GM21447 (cell line): Measurements from ENCODE around the gene PDE6B.
"Not testable (repeated sequence)": the region's sequence is repeated elsewhere in the genome, so short reads cannot be mapped to it uniquely, and the experiment has no call there.

ENCODE experiments used
- ATAC-seq: cut with Tn5 transposase; IDR thresholded peaks from one replicate; pipeline ENCODE4 v1.9.1; 2021; ENCODE audit not compliant: unreplicated experiment

The PDE6B gene

DNA sequence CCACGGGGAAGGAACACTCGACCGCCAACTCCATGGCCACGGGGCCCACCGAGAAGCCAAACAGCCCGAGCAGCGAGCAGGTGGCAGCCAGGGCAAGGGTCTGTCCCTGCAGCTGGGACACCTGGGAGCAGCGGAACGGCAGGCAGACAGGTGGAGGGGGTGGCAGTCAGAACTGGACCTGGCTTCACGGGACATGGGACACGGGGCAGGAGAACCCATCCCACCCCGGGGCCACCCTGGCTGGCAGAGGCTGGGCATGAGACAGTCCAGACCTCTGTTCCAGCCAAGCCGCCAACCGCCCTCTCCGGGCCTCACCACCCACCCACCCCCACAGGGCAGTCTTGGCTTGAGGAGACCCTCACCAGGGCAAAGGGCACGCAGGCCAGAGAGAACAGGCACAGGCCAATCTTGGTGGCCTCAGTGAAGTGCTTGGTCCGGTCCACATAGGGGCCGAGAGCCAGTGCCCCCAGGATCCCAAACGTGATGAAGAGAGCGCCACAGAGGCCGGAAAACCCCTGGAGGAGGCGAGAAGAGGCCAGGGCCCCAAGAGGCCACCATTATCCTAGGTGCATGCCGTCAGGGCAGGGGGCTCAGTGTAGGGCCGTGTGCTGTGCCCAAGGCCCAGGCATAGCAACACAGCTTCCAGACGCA, 58.0 kb downstream of the PDE6B start:
- ATAC-seq = no peak

DNA sequence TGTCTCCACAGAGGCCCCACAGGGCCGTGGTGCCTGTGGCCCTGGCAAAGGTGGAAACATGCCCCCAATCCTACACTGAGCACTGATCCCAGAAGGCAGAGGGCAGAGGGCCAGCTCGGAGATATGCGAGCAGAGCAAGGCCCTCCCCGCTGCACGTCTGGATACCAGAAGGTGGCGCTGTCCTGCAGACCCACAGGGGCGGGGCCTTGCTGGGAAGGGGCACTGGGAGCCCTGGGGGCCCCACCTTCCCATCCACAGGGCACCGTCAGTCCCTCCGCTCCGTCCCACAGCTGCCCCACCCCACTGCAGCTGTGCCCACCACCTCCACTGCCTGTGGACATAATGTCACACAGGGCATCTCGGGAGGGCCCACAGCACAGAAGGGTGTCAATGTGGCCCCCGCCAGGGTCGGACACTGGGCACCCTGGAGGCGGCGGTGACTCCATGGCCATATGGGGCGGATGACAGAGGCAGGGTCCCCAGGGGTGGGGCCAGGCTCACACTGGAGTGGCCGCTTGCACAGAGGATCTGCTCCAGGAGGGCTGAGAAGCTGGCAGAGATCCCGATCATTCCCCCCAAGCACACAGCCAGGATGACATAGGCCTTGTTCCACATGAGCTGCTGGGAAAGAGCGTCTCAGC, 58.7 kb downstream of the PDE6B start:
- ATAC-seq = no peak

DNA sequence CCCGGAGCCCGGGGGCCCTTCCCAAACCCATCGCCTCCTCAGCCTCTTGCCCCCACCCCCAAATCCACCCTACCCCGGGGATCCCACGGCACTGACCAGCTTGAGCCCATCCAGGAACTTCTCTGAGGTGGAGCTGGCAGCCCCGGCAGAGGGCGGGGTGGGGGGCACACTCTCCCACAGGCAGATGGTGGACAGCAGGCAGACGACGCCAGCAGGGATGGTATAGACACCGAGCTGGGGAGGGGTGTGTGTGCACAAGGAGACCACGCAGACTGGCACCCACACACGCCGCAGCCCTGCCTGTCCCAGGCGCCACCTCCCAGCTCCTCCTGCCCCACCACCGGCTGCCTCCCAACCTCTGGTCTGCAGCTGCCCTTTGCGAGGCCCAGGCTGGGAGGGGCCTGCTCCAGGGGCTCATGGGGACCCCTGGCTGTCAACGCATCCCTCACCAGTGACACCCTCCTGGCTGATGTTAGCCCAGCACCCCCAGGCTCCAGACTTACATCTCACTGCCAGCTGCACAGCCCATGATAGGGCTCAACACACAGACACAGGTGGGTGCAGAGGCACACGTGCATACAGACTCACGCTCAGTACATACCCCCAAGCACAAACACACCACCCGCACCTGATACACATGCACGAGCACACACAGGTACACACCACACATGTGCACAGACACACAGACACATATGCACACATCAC, 59.4 kb downstream of the PDE6B start:
- no peak for ATAC-seq

DNA sequence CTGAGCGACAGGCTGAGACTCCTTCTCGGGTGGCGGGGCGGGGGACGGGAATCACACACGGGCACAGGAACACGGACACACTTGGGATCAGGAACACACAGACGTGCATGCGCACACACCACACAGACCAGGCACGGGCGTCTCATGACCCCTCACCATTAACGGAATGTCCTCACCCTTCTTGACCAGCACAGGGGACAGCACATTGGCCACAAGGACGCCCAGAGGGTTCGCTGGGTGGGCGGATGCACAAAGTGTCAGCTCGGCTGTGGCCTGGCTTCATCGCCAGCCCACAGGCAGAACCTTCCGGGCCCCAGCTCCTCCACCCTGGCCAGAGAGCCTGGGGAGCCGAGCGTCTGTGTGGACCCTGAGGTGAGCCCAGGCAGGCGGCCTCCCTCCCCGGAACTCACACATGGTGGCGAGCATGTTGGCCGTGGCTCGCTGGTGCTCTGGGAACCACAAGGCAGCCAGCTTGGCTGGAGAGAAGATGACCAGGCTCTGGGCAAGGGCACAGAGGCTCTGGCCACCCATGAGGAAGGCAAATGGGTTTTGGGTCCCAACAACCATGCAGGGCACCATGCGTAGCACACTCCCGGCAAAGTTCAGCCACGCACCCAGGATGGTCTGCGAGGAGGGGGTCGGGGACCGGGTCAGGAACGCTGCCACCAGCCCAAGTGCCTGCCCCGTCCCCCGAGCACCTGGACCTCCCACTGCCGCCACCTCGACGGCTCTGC, 60.5 kb downstream of the PDE6B start:
- no peak for ATAC-seq

DNA sequence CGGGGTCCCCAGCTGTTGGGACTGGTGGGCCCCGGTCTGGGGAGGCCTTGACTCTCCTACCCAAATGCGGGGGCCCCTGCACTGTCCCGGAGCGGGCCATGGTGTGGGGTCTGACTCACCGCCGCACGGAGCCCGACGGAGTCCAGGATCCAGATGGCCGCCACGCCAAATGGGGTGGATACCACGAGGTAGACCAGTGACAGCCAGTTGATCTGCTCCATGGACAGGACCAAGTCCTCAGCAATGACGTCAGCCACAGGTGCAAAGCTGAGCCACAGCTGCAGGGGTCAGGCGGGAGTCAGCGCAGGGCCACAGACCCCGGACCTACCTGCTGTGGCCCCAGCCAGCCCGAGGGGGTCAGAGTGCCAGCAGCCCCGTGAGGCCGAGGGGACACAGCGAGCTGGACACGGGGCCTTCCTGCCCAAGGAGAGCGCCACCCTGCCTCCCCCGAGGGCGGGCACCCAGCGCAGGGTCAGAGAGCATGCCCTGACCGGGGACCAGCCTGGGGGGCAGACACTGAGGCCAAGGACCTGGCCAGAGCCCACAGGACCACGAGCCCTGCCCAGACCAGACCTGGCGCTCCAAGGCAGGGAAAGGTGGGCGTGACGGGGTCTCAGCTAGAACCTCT, 61.2 kb downstream of the PDE6B start:
- ATAC-seq = no peak

DNA sequence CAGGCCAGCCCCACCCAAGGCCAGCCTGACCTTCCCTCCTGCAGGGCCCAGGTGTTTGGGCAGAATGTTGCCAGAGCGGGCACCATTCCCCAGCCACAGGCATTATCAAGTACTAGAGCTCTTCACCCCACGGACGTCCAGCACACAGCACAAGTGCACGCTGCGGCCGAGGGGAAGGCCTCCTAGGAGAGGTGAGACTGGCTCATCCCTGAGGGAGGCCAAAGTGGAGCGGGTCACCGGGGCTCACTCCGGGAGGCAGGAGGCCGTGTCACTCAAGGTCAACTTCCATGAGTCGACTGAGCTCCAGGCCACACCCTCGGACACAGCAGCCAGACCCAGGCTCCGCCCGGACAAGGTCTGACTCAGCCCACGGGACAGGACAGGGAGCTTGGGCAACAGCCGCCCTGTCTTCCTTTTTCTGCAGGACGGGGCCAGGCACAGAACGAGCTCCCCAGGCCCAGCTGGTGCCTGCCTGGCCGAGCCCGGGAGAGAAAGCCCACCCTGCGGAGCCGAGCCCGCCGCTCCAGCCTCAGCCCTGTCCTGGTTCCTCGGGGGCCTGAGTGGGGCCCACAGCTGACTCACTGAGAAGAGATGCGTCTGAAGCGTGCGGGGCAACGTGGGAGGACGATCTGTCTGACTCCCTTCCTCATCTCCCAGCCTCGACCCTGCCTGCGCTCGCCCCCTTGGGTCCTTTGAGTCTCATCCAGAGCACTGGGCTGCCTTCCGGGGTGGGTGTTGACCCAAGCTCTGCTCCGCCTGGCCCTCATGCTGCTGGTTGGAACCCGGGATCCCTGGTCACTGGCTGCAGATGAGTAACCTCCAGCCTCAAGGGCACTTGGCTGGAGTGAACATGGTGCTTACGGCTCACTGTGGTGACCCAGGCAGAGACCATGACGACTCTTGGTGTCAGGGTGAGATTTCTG, 61.9 kb downstream of the PDE6B start:
- ATAC-seq = no peak

DNA sequence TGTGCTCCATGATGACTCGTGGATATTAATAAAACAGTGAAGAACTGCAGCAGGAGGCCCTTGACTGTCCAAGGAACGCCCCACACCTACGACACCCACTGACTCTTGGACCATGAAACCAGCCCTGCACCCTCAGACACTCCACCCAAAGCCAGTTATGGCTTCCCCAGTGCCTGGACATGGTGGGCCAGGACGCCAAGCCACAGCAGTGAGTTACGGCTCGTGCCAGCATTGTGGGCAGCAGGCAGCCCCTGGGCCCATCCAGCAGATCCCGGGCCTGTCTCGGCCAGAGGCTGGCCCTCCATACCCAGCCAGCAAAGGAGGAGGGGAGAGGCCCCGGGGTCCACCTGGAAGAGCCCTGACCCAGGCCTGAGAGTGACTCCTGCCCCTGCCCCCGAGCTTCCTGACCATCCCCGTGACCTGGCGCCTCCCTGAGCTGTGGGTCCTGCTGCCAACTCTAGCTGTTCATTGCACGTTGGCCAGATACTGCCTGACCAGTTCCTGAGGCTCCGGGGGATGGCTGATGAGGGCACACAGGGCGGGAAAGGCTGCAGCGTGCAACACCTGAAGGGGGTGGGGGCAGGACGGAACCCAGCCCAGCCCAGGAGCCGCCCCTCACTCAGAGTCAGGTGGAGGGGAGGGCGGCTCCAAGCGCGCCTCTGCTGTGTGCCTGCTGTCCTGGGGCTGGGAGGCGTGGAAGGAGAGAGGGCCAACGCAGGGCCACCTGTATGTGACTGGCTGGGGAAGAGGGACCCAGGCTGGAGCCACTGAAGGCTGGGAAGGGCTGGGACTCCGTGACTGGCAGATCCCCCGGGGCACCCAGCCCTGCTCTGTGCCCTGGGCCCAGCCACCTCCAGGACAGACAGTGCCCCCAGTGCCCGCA, 62.8 kb downstream of the PDE6B start:
- ATAC-seq = no peak

DNA sequence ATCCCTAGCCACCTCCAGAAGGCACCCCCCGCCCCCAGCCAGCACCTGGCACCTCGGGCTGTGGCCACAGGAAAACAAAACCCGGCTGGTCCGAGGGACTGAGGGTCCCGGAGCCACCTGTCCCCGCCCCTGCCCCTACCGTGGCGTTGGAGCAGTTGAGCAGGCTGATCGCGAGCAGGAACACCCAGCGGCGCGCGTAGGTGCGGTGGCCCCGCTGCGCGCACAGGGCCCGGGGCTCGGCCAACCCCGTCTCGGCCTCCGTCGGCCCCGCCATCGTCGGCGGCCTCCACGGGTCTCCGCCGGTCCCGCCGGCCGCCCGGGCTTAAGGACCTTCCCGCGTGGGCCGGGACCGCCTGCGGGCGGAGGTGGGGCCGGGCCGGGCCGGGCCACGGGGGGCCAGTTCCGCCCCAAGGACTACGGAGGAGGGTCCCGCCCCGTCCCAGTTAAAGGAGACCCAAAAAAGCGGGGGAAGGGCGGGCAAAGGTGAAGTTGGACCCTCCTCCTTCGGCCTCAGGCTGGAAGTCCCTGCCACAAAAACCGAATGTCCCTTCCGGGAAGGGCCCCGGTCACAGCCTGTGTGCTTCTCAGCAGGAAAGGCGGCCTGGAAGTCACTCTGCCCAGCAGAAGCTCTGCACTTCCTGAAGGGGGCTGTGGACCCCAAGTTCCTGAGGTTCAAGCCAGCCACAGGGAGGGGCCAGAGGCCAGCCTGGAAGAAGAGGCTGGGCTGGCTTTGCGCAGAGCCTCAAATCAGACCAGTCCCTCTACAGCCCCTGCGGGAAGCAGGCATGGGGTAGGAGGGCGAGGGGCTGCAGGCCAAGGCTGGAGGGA, 63.7 kb downstream of the PDE6B start, which contains the start of gene SLC49A3:
SLC49A3 (minus strand) TSS at position 298 of the 828 bp plus-strand sequence; CDS start at position 274, 24 bp downstream.
- ATAC-seq = no peak

DNA sequence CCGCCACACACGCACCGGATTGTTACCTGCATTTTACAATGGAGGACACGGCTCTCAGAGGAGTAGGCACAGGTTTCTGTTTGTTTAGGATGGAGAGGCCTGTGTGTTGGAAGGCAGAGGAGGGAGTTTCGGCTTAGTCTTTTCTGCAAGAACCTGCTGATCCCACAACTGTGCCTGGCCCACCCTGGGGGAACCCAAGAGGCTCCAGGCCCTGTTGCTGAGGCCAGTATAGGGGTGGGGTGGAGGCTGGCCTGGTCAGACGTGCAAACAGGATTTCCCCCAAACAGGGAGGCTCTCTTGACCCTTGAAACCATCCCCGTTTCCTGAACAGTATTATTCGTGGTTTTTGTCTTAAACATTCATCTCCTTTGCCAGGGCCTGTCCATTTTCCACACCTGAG, 64.3 kb downstream of the PDE6B start:
- no peak for ATAC-seq

DNA sequence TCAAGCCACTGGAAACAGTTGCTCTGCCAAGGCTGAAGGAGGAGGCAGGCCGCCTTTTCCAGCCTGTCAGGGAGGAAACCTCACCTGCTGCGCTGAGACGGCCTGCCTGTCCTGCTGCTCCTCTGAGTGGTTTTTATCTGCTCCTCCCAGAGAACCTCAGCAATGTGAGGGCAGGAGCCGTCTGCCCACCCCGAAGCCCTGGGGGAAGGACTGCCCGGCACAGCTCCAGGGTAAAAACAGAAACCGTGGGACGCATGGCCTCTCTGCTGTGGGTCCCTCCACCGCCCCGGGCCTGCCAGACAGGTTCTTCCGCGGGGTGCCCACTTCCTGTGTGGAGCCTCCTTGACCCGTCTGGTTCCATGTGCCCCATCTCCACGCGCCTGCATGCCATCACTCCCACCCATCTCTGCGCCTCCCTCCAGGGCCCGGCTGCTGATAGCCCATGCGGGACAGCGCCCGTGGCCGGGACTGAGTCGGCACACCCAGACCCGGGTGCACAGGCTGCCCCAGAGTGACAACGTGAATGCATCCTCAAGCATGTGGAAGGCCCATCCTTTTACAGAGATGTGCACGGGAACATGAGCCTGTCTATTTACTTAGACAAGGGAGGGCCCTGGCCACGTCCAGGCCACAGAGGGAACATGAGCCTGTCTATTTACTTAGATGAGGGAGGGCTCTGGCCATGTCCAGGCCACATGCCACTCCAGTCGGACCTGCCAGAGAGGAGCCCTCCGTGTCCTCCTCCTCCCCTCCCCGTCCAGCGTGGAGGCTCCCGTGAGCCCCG, 67.6 kb downstream of the PDE6B start:
- no peak for ATAC-seq

DNA sequence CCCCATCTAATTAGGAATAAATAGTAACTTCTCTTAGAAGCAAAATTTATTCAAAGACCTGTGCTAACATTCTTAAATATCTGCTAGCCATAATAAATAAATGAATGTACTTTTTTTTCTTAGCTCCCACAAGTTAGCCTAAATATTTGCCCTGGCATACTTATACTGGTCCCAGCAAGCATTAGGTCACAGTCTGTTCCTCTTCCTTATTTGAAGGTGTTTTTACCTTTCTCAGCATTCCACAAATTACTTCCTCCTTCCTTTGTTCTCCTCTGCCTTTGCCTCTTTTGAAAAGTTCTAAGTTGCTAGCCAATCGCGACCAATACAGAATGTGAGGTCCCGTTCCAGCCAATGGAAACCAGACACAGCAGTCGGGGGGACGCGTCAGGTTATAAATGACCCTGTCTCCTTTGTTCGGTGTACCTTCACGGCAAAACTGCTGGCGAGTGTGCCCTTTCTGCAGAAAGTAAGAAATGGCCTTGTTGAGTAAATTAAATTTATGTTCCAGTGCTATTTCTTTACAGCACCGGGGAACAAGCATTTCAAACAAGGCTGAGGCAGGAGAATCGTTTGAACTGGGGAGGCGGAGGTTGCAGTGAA, 69.1 kb downstream of the PDE6B start:
- not testable (repeated sequence) for ATAC-seq

DNA sequence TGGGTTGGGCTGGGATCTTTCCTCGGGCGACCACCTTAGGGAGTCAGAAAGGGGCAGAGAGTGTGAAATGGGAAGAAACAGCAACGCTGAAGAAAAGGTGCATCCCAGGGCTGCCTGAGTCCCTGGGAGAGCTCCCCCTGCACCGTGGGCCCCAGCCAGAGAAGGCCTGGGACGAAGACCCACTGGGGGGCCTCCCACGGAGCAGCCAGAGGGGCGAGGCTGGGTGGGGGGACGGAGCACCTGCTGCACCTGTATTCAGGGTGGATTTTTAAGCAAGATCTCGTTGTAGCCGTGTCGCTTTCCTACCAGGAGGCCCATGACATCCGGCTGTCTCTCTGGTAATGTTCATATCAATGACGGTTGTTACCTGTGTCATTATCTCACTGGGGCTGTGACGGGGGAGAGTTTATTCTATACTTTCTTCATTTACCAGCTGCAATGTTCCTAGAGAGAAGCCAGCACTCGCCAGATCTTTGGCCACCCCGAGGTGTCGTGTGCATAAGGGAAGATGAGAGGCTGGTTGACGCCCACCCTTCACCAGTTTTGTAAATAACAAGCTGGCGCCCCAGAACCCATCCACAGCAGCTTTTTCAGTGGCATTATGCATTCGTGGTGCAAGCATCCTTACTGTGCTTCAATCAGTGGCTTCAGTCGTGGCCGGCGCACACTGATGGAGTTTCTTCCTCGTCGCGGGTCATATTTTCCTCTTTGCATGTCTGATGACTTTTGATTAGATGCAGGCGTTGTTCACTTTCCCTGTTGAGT, 74.6 kb downstream of the PDE6B start:
- no peak for ATAC-seq

DNA sequence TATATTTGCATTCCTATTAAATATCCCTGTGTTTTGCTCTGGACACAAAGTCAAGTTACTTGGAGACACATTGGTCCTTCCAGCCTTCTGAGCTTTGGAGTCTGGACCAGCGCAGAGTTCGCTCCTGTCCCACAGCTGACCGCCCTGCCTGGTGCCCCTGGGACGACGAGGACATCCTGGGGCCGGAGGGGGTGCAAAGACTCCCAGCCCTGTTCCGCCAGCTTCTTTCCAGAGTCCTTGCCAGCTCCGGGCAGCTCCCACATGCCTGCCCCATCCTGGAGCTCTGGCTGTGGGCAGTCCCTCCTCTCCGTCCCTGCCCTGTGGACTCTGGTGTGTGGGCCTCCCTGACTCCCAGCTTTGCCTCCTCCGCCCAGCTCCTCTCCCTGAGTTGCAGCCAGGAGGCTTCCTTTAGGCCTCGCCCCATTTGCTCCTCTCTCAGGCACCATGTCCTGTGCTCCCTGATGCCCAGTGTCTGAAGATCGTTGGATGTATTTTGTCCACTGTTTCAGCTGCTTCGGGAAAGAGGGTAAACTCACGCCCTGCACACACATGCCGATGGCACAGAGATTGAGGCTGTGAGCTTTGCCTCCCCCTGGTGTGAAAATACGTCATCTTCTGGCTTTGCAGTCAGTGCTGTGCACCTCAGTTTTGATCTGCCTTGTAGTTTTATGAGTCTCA, 75.4 kb downstream of the PDE6B start:
- ATAC-seq = no peak

DNA sequence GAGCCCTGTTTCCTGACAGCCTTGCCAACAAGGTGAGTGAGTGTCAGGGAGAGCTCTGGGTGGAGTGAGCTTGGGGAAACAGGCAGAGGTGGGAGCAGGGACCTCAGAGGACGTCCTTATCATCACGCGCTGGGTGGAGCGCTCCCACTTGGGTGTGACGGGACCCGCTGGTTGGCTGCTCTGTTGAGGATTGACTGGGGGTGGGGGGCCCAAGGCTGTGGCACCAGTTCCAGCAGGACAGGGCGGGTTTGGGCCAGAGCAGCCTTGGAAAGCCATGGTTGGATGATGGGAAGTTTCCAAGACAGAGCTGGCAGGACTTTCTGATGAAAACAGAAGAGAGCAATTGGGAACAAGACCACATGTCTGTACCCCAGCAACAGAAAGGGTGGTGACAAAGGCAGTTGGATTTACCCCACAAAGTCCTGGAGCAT, 77.3 kb downstream of the PDE6B start:
- ATAC-seq = no peak

DNA sequence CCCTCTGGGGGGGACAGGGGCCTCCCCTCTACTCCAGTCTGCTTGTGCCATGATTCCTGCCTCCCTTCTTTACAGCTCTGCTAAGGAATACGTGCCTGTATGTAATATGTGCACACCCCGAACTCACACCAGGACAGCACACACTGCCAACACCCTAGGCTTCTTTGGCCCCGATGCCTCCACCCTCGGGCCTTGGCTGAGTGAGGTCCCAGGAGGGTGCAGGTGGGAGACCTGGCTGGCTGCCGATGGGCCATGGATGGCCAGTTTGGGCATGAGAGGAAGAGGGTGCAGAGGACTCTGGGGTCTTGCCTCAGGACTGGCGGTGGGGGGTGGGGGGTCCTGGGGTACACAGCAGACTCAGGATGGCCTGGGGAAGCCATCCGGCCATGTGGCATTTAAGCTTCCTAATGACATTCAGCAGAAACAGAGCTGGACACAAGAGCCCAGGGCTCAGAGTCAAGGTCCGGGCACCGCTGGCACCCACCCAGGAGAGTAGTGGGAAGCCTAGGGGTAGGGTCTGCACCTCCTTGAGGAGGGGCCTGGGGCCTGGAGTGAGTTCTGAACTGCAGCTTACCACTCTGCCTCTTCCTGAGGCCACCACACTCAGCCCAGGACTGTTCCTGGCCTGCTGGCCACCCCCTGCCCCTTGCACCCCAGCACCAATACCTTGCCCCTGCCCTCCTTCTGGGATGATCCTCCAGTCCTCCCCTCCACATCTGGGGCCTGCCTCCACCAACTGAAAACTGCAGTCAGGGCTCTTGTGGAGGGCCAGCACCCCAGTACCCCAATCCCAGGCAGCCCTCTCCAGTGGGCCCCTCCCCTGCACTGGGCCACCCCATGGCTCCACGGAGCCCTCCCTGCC, 78.2 kb downstream of the PDE6B start:
- ATAC-seq = no peak
